ENCODE results near the gene TEX44.

TEX44 gene

GRCh38 chr2:231640241-231640640 is 47.6 kb downstream of the TEX44 start:
- DNase-seq = no peak

- no peak for DNase-seq
These were observed 48.0 kb downstream of the TEX44 start for GRCh38 chr2:231640641-231641111.

GRCh38 chr2:231642631-231643494 is 50.2 kb downstream of the TEX44 start:
- DNase-seq = peak in 3 of 6 experiments; percentile 10 to 50 (median 35)

- no peak for DNase-seq
These were observed 50.8 kb downstream of the TEX44 start for GRCh38 chr2:231643495-231643888.
